Cardiac muscle cell (in vitro differentiated cells and primary cell): ENCODE data around the gene SRRM1. TPM values are rescaled to one million over a fixed set of nuclear protein-coding genes. Genes with fewer than 3 reads are reported as not detected.
"Not testable (repeated sequence)": the region's sequence is repeated elsewhere in the genome, so short reads cannot be mapped to it uniquely, and the experiment has no call there.

Experiments
- DNase-seq, 2 donors: peaks; one replicate each; pipeline versions ENCODE4 v3.0.0 to v3.0.0-alpha.2; 2010 to 2017; ENCODE audit warnings: low read depth in 1 of 2, low spot score in 1 of 2
- H3K27ac ChIP-seq: fragments of 200-600 bp; sonication (generic); 2 replicates; pipeline ENCODE4 v1.5.1; 2016
- H3K27me3 ChIP-seq: fragments of 200-600 bp; sonication (generic); 2 replicates; pipeline ENCODE4 v1.6.0; 2016; ENCODE audit warnings: control low read depth
- H3K36me3 ChIP-seq: fragments of 200-600 bp; sonication (generic); 2 replicates; pipeline ENCODE4 v1.5.1; 2016; ENCODE audit warnings: control low read depth
- H3K4me1 ChIP-seq: fragments of 200-600 bp; sonication (generic); 2 replicates; pipeline ENCODE4 v1.8.1; 2017; ENCODE audit warnings: low read depth, mild to moderate bottlenecking, mixed run types
- H3K4me3 ChIP-seq: fragments of 200-600 bp; sonication (generic); 2 replicates; pipeline ENCODE4 v1.5.1; 2016; ENCODE audit warnings: mild to moderate bottlenecking
- H3K9me3 ChIP-seq: fragments of 200-600 bp; sonication (generic); 2 replicates; pipeline ENCODE4 v1.5.1; 2017; ENCODE audit warnings: low read depth, mild to moderate bottlenecking, control low read depth
- polyA plus RNA-seq: library from polyadenylated mRNA; unstranded; fragments of >200 nt; fragmentation: Nextera tagmentation; extraction: Ambion mirVana; gene quantifications from 2 replicates; pipeline ENCODE4 v1.2.1, GENCODE V29; 2016
- total RNA-seq: library from RNA; depleted of rRNA; stranded (reverse); fragments of >200 nt; gene quantifications from 2 replicates; pipeline ENCODE4 v1.2.3, GENCODE V29; 2016
- TF ChIP-seq, protein P1 (sequence below): IDR thresholded peaks from 2 replicates; pipeline ENCODE4 v1.5.1; 2012; ENCODE audit warnings: low read depth, mild to moderate bottlenecking, low read length

The SRRM1 gene
- total and polyA plus RNA-seq, 2 experiments from 2014 or later: 133 to 139 TPM

DNA sequence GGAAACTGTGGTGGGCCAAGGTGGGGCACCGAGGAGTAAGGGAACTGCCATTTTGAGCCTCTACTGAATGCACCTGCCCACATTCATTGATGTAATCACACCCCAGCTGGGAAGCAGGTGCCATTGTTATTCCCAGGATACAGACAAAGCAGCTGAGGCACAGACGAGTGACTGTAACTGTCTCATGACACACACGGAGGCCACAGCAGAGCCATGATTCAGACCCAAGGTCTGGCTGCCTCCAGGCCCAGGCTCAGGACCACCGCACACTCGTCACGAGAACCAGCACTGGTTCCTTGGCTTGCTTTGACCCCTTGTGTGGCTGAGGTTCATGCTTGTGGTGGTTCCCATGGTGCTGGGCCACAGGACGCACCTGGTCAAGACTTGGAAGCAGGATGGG, 56.5 kb downstream of the SRRM1 start:
- DNase-seq: no peak

DNA sequence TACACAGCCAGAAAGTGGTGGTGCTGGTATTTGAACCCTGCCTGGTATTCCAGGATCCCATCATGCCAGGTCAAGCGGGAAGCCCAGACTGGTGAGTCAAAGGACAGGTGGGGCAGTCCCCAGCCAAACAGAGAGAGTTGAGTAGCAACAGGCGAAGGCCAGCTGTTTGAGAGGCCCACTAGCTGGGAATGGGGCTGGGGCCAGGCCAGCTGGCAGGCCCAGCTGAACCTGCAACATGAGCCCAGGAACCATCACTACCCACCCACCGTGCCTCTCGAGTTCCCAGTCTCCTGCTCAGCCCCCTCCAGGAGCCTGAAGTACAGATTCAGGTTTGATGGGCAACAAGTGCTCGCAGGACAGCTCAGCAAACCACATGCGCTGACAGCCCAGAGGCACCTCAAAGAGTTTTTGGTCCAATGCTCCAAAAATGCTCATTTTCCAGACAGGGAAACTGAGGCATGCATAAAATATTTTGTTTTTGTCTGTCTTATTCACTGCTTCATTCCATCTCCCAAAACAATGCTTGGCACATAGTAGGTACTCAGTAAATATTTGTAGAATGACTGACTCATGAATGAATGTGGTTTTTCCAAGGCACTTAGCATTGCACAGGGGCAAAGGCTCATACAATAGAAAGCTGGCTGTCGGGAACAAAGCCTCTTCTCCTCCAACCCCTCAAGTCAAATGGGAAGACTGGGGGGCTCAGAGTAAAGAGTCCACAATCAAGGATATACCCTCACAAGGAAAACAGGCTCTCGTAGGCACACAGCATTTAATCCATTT, 59.6 kb downstream of the SRRM1 start:
- DNase-seq: peak in 1 of 2 donors; percentile 47
- Histone ChIP-seq H3K27ac (no peak overlapping the region), H3K27me3 (no peaks in the 10 kb centered on the region), H3K4me3 (no peak overlapping the region), H3K36me3 (no peaks in the 10 kb centered on the region), H3K9me3 (no peaks in the 10 kb centered on the region), H3K4me1 (peaks cover 8% of the 10 kb centered on the region)
- TF ChIP-seq, protein P1, sequence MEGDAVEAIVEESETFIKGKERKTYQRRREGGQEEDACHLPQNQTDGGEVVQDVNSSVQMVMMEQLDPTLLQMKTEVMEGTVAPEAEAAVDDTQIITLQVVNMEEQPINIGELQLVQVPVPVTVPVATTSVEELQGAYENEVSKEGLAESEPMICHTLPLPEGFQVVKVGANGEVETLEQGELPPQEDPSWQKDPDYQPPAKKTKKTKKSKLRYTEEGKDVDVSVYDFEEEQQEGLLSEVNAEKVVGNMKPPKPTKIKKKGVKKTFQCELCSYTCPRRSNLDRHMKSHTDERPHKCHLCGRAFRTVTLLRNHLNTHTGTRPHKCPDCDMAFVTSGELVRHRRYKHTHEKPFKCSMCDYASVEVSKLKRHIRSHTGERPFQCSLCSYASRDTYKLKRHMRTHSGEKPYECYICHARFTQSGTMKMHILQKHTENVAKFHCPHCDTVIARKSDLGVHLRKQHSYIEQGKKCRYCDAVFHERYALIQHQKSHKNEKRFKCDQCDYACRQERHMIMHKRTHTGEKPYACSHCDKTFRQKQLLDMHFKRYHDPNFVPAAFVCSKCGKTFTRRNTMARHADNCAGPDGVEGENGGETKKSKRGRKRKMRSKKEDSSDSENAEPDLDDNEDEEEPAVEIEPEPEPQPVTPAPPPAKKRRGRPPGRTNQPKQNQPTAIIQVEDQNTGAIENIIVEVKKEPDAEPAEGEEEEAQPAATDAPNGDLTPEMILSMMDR: no peak

More for the DNA sequence above, 56.5 kb downstream of the SRRM1 start:
- Histone ChIP-seq H3K9me3 (no peaks in the 10 kb centered on the region), H3K4me1 (peaks cover 13% of the 10 kb centered on the region), H3K27ac (no peak overlapping the region), H3K36me3 (no peaks in the 10 kb centered on the region), H3K27me3 (no peaks in the 10 kb centered on the region), H3K4me3 (no peak overlapping the region)
- TF ChIP-seq, protein P1: no peak

DNA sequence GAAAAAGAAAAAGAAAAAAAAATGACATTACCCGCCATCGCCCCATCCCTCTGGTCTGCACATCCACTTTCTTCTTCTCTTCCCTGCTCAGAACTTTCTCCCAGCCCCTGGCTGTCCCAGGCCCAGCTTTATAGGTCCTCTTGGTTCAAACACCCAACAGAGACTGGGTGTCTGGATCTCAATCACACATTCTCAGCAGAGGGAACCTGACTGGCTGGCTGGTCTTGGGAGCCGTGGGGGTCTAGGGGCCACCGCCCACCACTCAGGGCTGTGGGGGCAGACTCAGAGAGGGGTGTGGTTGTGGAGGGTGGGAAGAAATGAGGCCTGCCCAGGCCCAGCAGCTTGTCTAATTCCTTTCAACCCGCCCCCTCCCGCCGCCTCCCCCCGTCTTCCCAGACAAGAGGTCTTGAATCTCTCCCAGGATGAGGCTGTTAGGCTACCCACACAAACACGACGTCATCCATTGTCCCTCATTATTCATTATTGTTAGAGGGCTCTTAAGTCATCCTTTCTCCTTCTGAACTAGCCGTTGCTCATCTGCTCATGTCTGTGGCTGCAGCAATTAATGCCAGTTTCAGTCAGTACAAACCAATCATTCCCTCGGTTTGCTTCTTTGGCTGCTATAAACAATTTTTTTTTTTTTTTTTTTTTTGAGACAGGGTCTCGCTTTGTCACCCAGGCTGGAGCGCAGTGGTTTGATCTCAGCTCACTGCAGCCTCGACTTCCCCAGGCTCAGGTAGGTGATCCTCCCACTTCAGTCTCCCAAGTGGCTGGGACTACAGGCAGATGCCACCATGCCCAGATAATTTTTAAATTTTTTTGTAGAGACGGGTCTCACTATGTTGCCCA, 61.5 kb downstream of the SRRM1 start:
- Histone ChIP-seq H3K27me3 (no peaks in the 10 kb centered on the region), H3K9me3 (no peaks in the 10 kb centered on the region), H3K36me3 (no peaks in the 10 kb centered on the region), H3K4me3 (no peak overlapping the region), H3K27ac (peak overlapping the region; percentile 68), H3K4me1 (peaks cover 8% of the 10 kb centered on the region)
- peak in 1 of 2 donors; percentile 77 for DNase-seq
- TF ChIP-seq, protein P1: no peak

DNA sequence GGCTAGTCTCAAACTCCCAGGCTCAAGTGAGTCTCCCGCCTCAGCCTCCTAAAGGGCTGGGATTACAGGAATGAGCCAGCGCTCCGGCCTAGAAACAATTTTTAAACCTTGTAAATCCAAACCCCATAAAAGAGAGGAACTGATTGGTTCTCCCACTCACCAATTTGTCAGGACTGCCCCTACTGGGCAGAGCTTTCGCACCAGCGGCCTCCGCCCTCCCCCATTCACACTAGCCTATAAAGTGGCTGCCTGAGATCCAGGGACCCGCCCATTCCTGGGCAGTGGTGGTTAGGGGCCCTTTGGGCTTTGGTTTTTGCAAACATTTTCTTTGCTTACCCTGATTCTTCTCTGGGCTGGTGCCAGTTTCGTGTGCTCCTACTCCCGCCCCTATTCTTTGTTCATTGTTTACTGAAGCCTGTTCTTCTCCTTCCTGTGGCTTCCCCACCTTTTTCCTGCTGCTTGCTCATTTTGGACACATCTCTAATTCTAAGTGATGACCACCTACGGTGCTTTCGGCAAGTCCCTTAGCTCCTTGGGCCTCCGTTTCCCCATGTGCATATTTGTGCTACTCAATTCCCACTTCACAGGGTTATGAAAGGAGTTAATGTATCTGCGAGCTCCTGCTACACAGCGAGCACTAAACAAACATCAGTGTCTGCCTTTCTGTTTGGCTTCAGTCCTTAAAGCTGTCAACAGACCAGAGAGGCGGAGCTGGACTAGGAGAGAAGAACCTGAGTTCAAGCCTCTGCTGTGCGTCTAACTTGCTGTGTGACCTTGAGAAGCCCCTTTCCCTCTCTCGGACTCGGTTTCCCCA, 62.4 kb downstream of the SRRM1 start:
- DNase-seq: peak; percentile 85 to 98
- H3K4me1 ChIP-seq: peaks cover 8% of the 10 kb centered on the region
- H3K9me3 ChIP-seq: no peaks in the 10 kb centered on the region
- no peaks in the 10 kb centered on the region for H3K27me3 ChIP-seq
- peak overlapping the region; percentile 68 for H3K27ac ChIP-seq
- H3K36me3 ChIP-seq: no peaks in the 10 kb centered on the region
- no peak overlapping the region for H3K4me3 ChIP-seq
- TF ChIP-seq, protein P1: no peak

DNA sequence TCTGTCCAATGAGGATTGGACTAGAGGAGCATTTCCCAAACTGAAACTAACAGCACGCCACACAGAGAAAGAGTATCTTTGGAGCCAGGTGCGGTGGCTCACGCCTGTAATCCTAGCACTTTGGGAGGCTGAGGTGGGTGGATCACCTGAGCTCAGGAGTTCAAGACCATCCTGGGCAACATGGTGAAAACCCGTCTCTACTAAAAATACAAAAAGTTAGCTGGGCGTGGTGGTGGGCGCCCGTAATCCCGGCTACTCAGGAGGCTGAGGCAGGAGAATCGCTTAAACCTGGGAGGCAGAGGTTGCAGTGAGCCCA, 62.9 kb downstream of the SRRM1 start:
- H3K27me3 ChIP-seq, H3K4me1 ChIP-seq: not testable (repeated sequence)

More for the DNA sequence above, 62.9 kb downstream of the SRRM1 start:
- not testable (repeated sequence) for H3K9me3 ChIP-seq, H3K4me3 ChIP-seq, DNase-seq, H3K36me3 ChIP-seq
- H3K27ac ChIP-seq: peak overlapping the region; percentile 68
